ENCODE results near the gene DELE1. TPM values are rescaled to one million over a fixed set of nuclear protein-coding genes. Genes with fewer than 3 reads are reported as not detected.

DELE1 gene
- total and polyA plus RNA-seq, 4 donors: 23.2 to 49.0 (median 40.3) TPM

DNA sequence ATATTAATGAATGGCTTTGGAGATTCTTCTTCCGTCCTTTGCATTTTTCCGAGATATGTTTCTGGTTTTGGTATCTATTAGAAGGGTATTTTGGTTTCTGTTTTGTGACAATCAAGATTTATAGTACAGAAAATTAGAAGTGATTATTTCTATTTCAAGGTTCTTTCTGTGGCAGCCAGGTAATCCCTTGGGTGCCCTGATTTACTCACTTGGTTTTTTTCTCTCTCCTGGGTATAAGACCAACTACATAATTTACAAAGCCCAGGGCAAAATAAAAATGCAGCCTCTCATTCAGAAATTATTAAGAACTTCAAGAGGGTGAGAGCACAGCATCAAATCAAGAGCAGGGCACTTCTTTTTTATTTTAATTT lies 43.3 kb downstream of the DELE1 start:
- peak overlapping the region; percentile 32 to 49 (median 46) for H3K4me3 ChIP-seq (ENCODE audit: low read depth in 1 of 3, low read length in 3 of 3)
- peaks cover 5 to 38% (median 28%) of the 10 kb centered on the region in 4 donors for H3K4me1 ChIP-seq (ENCODE audit: control insufficient read depth in 4 of 4, insufficient read depth in 4 of 4, low read length in 3 of 4)
- H3K27me3 ChIP-seq (ENCODE audit: control insufficient read depth in 4 of 4, insufficient read depth in 4 of 4, low read length in 3 of 4): no peaks in the 10 kb centered on the region
- TF ChIP-seq TAF1 (conservative IDR thresholded peaks at IDR 0.05) (peak; percentile 4), RXRA (IDR thresholded peaks at IDR 0.05) (no peak)
- WGBS: 36% methylated on average over 2 of the region's 2 CpGs
- peak overlapping the region; percentile 83 for H3K27ac ChIP-seq (ENCODE audit: low read depth in 1 of 2, low read length in 2 of 2)
- DNase-seq (ENCODE audit: low spot score): no peak
- H3K9ac ChIP-seq (ENCODE audit: low read depth in 1 of 2, low read length in 2 of 2): peak overlapping the region; percentile 11 to 20
- H3K9me3 ChIP-seq (ENCODE audit: control insufficient read depth in 4 of 4, low read length in 3 of 4): no peaks in the 10 kb centered on the region
- peaks cover 0 to 2% (median 0%) of the 10 kb centered on the region in 4 donors for H3K36me3 ChIP-seq (ENCODE audit: control insufficient read depth in 4 of 4, insufficient read depth in 3 of 4, low read depth in 1 of 4, low read length in 3 of 4)

DNA sequence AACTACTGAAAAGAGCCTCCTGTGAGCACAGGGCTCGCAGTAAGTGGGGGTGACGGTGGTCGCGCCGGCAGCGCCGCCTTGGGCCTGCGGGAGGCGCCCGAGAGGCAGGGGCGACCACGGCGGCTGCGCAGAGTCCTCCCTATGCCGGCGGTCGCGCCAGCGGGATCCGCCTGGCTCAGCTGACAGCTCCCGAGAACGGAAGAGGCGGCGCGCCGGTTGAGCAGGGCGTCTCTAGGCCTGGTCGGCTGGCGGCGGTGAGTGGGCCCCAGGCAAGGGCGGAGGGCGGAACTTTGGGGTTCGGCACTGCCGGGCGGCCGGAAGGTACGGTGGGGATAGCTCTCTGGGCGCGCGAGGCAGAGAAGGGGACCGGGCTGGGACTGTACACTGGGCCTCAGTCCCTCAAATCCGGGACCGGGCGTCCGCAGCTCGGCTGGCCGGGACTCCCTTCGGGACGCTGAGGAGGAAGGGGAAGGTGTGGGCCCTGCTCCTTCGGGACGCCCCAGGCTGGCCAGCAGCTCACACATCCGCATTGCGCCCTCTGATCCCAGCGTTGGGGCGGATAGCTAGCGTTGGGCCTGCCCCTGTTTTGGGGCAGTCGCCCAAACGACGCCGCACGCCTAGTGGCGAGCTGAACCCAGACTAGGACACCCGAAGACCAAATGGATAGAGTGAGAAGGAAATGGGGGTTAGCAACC lies 45.4 kb downstream of the DELE1 start, which contains the start of gene RNF14:
RNF14 (plus strand) TSS at position 192 of the 695 bp plus-strand sequence. CDS start 4,484 bp downstream, outside the sequence.
- H3K4me1 ChIP-seq (ENCODE audit: control insufficient read depth in 4 of 4, insufficient read depth in 4 of 4, low read length in 3 of 4): peaks cover 5 to 31% (median 24%) of the 10 kb centered on the region in 4 donors
- H3K36me3 ChIP-seq (ENCODE audit: control insufficient read depth in 4 of 4, insufficient read depth in 3 of 4, low read depth in 1 of 4, low read length in 3 of 4): peaks cover 0 to 10% (median 3%) of the 10 kb centered on the region in 4 donors
- peak within 1 kb of the TSS; percentile 84 to 92 for H3K27ac ChIP-seq (ENCODE audit: low read depth in 1 of 2, low read length in 2 of 2)
- TF ChIP-seq FOXA1 (IDR thresholded peaks at IDR 0.05) (peak; percentile 38), RAD21 (IDR thresholded peaks at IDR 0.05) (peak; percentile 23 to 56), FOXA2 (IDR thresholded peaks at IDR 0.05) (no peak), HNF4G (IDR thresholded peaks at IDR 0.05) (no peak), YY1 (IDR thresholded peaks at IDR 0.05) (peak; percentile 90), GABPA (IDR thresholded peaks at IDR 0.05 in 1 of 2, conservative IDR thresholded peaks at IDR 0.05 in 1 of 2) (peak in 1 of 2 donors; percentile 82), NR2F2 (IDR thresholded peaks at IDR 0.05) (peak; percentile 34), RXRA (IDR thresholded peaks at IDR 0.05) (no peak), JUND (IDR thresholded peaks at IDR 0.05) (no peak), TAF1 (conservative IDR thresholded peaks at IDR 0.05) (peak; percentile 56), EGR1 (IDR thresholded peaks at IDR 0.05; ENCODE audit: low read depth in 2 of 2) (no peak), SP1 (IDR thresholded peaks at IDR 0.05) (no peak), HNF4A (conservative IDR thresholded peaks at IDR 0.05) (peak; percentile 2 to 24)
- TF ChIP-seq, protein P1, sequence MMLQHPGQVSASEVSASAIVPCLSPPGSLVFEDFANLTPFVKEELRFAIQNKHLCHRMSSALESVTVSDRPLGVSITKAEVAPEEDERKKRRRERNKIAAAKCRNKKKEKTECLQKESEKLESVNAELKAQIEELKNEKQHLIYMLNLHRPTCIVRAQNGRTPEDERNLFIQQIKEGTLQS (IDR thresholded peaks at IDR 0.05): no peak
- TF ChIP-seq, protein P2, sequence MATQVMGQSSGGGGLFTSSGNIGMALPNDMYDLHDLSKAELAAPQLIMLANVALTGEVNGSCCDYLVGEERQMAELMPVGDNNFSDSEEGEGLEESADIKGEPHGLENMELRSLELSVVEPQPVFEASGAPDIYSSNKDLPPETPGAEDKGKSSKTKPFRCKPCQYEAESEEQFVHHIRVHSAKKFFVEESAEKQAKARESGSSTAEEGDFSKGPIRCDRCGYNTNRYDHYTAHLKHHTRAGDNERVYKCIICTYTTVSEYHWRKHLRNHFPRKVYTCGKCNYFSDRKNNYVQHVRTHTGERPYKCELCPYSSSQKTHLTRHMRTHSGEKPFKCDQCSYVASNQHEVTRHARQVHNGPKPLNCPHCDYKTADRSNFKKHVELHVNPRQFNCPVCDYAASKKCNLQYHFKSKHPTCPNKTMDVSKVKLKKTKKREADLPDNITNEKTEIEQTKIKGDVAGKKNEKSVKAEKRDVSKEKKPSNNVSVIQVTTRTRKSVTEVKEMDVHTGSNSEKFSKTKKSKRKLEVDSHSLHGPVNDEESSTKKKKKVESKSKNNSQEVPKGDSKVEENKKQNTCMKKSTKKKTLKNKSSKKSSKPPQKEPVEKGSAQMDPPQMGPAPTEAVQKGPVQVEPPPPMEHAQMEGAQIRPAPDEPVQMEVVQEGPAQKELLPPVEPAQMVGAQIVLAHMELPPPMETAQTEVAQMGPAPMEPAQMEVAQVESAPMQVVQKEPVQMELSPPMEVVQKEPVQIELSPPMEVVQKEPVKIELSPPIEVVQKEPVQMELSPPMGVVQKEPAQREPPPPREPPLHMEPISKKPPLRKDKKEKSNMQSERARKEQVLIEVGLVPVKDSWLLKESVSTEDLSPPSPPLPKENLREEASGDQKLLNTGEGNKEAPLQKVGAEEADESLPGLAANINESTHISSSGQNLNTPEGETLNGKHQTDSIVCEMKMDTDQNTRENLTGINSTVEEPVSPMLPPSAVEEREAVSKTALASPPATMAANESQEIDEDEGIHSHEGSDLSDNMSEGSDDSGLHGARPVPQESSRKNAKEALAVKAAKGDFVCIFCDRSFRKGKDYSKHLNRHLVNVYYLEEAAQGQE (IDR thresholded peaks at IDR 0.05): peak; percentile 57
- TF ChIP-seq, protein P3, sequence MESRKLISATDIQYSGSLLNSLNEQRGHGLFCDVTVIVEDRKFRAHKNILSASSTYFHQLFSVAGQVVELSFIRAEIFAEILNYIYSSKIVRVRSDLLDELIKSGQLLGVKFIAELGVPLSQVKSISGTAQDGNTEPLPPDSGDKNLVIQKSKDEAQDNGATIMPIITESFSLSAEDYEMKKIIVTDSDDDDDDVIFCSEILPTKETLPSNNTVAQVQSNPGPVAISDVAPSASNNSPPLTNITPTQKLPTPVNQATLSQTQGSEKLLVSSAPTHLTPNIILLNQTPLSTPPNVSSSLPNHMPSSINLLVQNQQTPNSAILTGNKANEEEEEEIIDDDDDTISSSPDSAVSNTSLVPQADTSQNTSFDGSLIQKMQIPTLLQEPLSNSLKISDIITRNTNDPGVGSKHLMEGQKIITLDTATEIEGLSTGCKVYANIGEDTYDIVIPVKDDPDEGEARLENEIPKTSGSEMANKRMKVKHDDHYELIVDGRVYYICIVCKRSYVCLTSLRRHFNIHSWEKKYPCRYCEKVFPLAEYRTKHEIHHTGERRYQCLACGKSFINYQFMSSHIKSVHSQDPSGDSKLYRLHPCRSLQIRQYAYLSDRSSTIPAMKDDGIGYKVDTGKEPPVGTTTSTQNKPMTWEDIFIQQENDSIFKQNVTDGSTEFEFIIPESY (IDR thresholded peaks at IDR 0.05): no peak
- TF ChIP-seq, protein P4, sequence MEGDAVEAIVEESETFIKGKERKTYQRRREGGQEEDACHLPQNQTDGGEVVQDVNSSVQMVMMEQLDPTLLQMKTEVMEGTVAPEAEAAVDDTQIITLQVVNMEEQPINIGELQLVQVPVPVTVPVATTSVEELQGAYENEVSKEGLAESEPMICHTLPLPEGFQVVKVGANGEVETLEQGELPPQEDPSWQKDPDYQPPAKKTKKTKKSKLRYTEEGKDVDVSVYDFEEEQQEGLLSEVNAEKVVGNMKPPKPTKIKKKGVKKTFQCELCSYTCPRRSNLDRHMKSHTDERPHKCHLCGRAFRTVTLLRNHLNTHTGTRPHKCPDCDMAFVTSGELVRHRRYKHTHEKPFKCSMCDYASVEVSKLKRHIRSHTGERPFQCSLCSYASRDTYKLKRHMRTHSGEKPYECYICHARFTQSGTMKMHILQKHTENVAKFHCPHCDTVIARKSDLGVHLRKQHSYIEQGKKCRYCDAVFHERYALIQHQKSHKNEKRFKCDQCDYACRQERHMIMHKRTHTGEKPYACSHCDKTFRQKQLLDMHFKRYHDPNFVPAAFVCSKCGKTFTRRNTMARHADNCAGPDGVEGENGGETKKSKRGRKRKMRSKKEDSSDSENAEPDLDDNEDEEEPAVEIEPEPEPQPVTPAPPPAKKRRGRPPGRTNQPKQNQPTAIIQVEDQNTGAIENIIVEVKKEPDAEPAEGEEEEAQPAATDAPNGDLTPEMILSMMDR (IDR thresholded peaks at IDR 0.05; ENCODE audit: low read depth, low read length, missing input control): peak; percentile 86
- TF ChIP-seq, protein P5, sequence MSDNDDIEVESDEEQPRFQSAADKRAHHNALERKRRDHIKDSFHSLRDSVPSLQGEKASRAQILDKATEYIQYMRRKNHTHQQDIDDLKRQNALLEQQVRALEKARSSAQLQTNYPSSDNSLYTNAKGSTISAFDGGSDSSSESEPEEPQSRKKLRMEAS (IDR thresholded peaks at IDR 0.05): no peak
- no peaks in the 10 kb centered on the region for H3K9me3 ChIP-seq (ENCODE audit: control insufficient read depth in 4 of 4, low read length in 3 of 4)
- no peaks in the 10 kb centered on the region for H3K27me3 ChIP-seq (ENCODE audit: control insufficient read depth in 4 of 4, insufficient read depth in 4 of 4, low read length in 3 of 4)
- H3K4me3 ChIP-seq (ENCODE audit: low read depth in 1 of 3, low read length in 3 of 3): peak within 1 kb of the TSS; percentile 64 to 84 (median 80)
- peak; percentile 94 for DNase-seq (ENCODE audit: low spot score)
- H3K9ac ChIP-seq (ENCODE audit: low read depth in 1 of 2, low read length in 2 of 2): peak within 1 kb of the TSS; percentile 93 to 96
- WGBS: under 1% methylated on average over 63 of the region's 63 CpGs

Data from liver (tissue), 9 donors.